Fibroblast of peridontal ligament (primary cell): ENCODE data around the gene TCL1B.
"Not testable (repeated sequence)": the region's sequence is repeated elsewhere in the genome, so short reads cannot be mapped to it uniquely, and the experiment has no call there.

Experiments used
- DNase-seq: peaks from one replicate; pipeline ENCODE4 v3.0.0-alpha.2; 2010; ENCODE audit errors: extremely low read depth

TCL1B gene

GRCh38 chr14:95703341-95703740, 17.1 kb downstream of the TCL1B start:
- no peak for DNase-seq

GRCh38 chr14:95703805-95704204, 17.6 kb downstream of the TCL1B start:
- no peak for DNase-seq

GRCh38 chr14:95705518-95705917, 19.3 kb downstream of the TCL1B start:
- no peak for DNase-seq

- DNase-seq: no peak
Observed at GRCh38 chr14:95707327-95707726, 21.1 kb downstream of the TCL1B start.

- DNase-seq: no peak
Observed at GRCh38 chr14:95710106-95710505, 23.9 kb downstream of the TCL1B start.

- no peak for DNase-seq
Observed at GRCh38 chr14:95711476-95712176, 25.4 kb downstream of the TCL1B start.

- DNase-seq: no peak
Observed at GRCh38 chr14:95712398-95712797, 26.2 kb downstream of the TCL1B start.

GRCh38 chr14:95713596-95714371, 27.6 kb downstream of the TCL1B start, which contains the start of gene TCL1A:
Gene TCL1A, minus strand, starts transcription at chr14:95714125. Its CDS starts 59 bp downstream, at chr14:95714066.
- no peak for DNase-seq

GRCh38 chr14:95722525-95723190, 36.4 kb downstream of the TCL1B start:
- no peak for DNase-seq

- DNase-seq: no peak
Observed at GRCh38 chr14:95725685-95726336, 39.6 kb downstream of the TCL1B start.

- DNase-seq: no peak
Observed at GRCh38 chr14:95727056-95727700, 41.0 kb downstream of the TCL1B start.

- not testable (repeated sequence) for DNase-seq
Observed at GRCh38 chr14:95729402-95730028, 43.3 kb downstream of the TCL1B start.

- no peak for DNase-seq
Observed at GRCh38 chr14:95730126-95730525, 43.9 kb downstream of the TCL1B start.

- no peak for DNase-seq
Observed at GRCh38 chr14:95733212-95733611, 47.0 kb downstream of the TCL1B start.

GRCh38 chr14:95739356-95739755, 53.1 kb downstream of the TCL1B start:
- no peak for DNase-seq

- DNase-seq: no peak
Observed at GRCh38 chr14:95741038-95741490, 54.8 kb downstream of the TCL1B start.

- no peak for DNase-seq
Observed at GRCh38 chr14:95741781-95742180, 55.6 kb downstream of the TCL1B start.
